ENCODE measurements around the gene PRR9.

Gene PRR9

GRCh38 chr1:153251988-153252387 is 34.6 kb downstream of the PRR9 start:
- TF ChIP-seq CTCF (IDR thresholded peaks at IDR 0.05; ENCODE audit: low read depth, low read length, missing control alignments), result no peak

GRCh38 chr1:153253076-153253475 is 35.7 kb downstream of the PRR9 start:
- TF ChIP-seq CTCF (IDR thresholded peaks at IDR 0.05; ENCODE audit: low read depth, low read length, missing control alignments), result no peak
- H3K4me3 ChIP-seq (ENCODE audit: low read depth, low read length), result no peak overlapping the region
- no peak for DNase-seq (ENCODE audit: low read depth)

More at GRCh38 chr1:153251988-153252387, 34.6 kb downstream of the PRR9 start:
- no peak overlapping the region for H3K4me3 ChIP-seq (ENCODE audit: low read depth, low read length)
- no peak for DNase-seq (ENCODE audit: low read depth)

GRCh38 chr1:153253693-153254092 is 36.3 kb downstream of the PRR9 start:
- no peak overlapping the region for H3K4me3 ChIP-seq (ENCODE audit: low read depth, low read length)
- no peak for DNase-seq (ENCODE audit: low read depth)
- no peak for TF ChIP-seq CTCF (IDR thresholded peaks at IDR 0.05; ENCODE audit: low read depth, low read length, missing control alignments)

GRCh38 chr1:153259387-153259786 is 42.0 kb downstream of the PRR9 start, which contains the start of gene LORICRIN:
LORICRIN (plus strand) TSS chr1:153259687; CDS start chr1:153260950, 1,263 bp downstream.
- no peak for DNase-seq (ENCODE audit: low read depth)
- no peak within 1 kb of the TSS for H3K4me3 ChIP-seq (ENCODE audit: low read depth, low read length)
- no peak for TF ChIP-seq CTCF (IDR thresholded peaks at IDR 0.05; ENCODE audit: low read depth, low read length, missing control alignments)

- H3K4me3 ChIP-seq (ENCODE audit: low read depth, low read length), result no peak overlapping the region
- no peak for TF ChIP-seq CTCF (IDR thresholded peaks at IDR 0.05; ENCODE audit: low read depth, low read length, missing control alignments)
- DNase-seq (ENCODE audit: low read depth), result no peak
Measured at GRCh38 chr1:153260585-153261280, 43.3 kb downstream of the PRR9 start.

- no peak for DNase-seq (ENCODE audit: low read depth)
- peak overlapping the region; percentile 20 for H3K4me3 ChIP-seq (ENCODE audit: low read depth, low read length)
- TF ChIP-seq CTCF (IDR thresholded peaks at IDR 0.05; ENCODE audit: low read depth, low read length, missing control alignments), result no peak
Measured at GRCh38 chr1:153261281-153262069, 44.1 kb downstream of the PRR9 start.
